ENCODE results near the gene WEE2.

DNA sequence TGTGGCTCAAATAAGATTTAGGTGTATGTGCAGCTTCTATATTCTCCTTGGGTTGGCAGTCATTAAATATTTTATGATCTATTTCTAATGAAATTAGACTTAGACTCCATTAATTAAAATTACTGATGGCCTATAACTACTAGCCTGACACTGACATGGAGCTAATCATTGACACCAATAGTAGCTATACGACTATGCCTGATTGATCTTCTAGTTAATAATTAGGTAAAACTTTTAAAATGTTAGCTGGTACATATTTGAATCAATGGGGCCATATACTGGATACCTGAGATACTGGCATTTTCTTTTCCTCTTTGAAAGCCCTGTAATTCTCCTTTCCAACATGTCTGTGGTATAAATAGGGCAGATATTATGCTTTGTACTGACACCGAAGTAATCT lies 14.4 kb downstream of the WEE2 start:
- no peak for TF ChIP-seq CTCF (IDR thresholded peaks at IDR 0.05; ENCODE audit: low read depth, low read length, poor library complexity, severe bottlenecking)
- TF ChIP-seq EZH2phosphoT487 (IDR thresholded peaks at IDR 0.05; ENCODE audit: borderline replicate concordance, low read length), result no peak
